Activated T-helper 17 cell treated with anti-CD3 and anti-CD28 coated beads, Interleukin-2, amount 50 U/mL, for 72 hours (primary cell): ENCODE results near the gene SP100. TPM values are rescaled to one million over a fixed set of nuclear protein-coding genes. Genes with fewer than 3 reads are reported as not detected.
"Not testable (repeated sequence)": the region's sequence is repeated elsewhere in the genome, so short reads cannot be mapped to it uniquely, and the experiment has no call there.

Experiments
- ATAC-seq: fragments of 150-1000 bp; cut with Tn5 transposase; replicated peaks from 2 replicates; pipeline ENCODE4 v1.10.0; 2021; ENCODE audit warnings: mild to moderate bottlenecking, moderate library complexity
- H3K27ac Mint-ChIP-seq: one replicate; pipeline ENCODE4 v1.8.0; 2022; ENCODE audit warnings: mixed read lengths
- H3K27me3 Mint-ChIP-seq: one replicate; pipeline ENCODE4 v1.8.0; 2022; ENCODE audit warnings: mixed read lengths
- H3K36me3 Mint-ChIP-seq: one replicate; pipeline ENCODE4 v1.8.0; 2022; ENCODE audit warnings: low read depth, mild to moderate bottlenecking, mixed read lengths
- H3K4me1 Mint-ChIP-seq: one replicate; pipeline ENCODE4 v1.8.0; 2022; ENCODE audit warnings: mixed read lengths
- H3K4me3 Mint-ChIP-seq: one replicate; pipeline ENCODE4 v1.8.0; 2022; ENCODE audit warnings: mild to moderate bottlenecking, mixed read lengths
- H3K9me3 Mint-ChIP-seq: one replicate; pipeline ENCODE4 v1.8.0; 2022; ENCODE audit warnings: mixed read lengths
- total RNA-seq, 2 donors: library from RNA; stranded (reverse); gene quantifications; one replicate each; pipeline ENCODE4 v1.2.3, GENCODE V29; 2022

The SP100 gene
- total RNA-seq, 2 donors from 2014 or later: 131 to 175 TPM

DNA sequence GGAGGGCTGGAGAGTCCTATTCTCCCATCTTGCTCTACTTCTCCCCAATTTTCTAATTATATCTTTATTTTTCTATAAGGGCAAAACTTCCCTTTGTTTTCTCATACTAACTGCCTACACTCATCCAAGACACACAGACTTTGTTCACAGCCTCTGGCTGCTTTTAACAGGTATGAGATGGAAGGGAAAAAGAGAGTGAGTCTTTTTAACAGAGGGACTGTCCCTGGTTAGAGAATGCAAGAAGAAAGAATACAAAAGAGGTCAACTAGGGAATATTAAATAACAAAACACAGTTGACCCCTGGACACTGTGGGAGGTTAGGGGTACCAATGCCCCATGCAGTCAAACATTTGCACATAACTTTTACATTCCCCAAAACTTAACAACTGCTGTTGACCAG is 41.8 kb downstream of the SP100 start:
- peak overlapping the region; percentile 27 for H3K27ac Mint-ChIP-seq
- no peak overlapping the region for H3K4me3 Mint-ChIP-seq

DNA sequence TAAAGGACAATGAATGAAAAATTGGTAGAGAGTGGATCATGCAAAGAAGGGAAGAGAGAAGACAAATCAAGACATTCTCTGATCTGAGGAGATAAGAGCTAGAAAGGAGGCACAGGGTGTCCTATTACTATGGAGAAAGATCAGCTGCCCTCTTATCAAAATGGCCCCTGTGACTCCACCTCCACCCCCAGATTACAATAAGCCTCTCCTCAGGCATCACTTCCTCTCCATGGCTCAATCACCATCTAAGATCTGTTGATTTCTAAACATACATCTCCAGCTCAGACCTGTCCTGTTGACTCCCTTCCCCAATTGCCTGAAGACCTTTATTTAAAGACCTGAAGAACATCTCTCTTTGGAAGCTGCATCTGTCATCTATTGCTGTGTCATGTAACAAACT is 43.2 kb downstream of the SP100 start:
- Mint-ChIP-seq H3K27me3 (no peaks in the 10 kb centered on the region), H3K9me3 (no peaks in the 10 kb centered on the region), H3K4me3 (no peak overlapping the region), H3K27ac (peak overlapping the region; percentile 3), H3K4me1 (peaks cover 38% of the 10 kb centered on the region), H3K36me3 (peaks cover 99% of the 10 kb centered on the region)
- ATAC-seq: no peak

More for the DNA sequence above, 41.8 kb downstream of the SP100 start:
- peak; percentile 7 for ATAC-seq
- Mint-ChIP-seq H3K9me3 (no peaks in the 10 kb centered on the region), H3K36me3 (peaks cover 99% of the 10 kb centered on the region), H3K27me3 (no peaks in the 10 kb centered on the region), H3K4me1 (peaks cover 52% of the 10 kb centered on the region)

DNA sequence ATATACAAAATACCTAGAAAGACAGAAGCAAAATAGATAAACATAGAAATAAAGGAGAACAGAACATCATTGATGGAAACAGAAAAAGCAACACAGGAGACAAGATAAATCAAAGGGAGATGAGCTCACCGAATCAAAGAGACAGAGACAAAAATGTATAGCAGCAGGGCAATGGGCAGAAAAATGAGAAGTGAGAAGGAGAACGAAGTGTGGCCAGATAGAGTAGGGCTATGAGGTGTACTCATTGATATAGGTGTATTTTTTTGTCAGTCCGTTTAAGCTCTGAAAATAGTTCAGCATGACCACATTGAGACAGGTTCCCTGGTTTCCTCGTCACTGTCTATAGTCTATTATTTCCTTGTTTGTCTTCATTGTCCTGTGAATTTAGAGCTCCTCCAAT is 55.1 kb downstream of the SP100 start:
- Mint-ChIP-seq H3K36me3 (peaks cover 96% of the 10 kb centered on the region), H3K27me3 (no peaks in the 10 kb centered on the region), H3K4me1 (peaks cover 24% of the 10 kb centered on the region), H3K4me3 (peak overlapping the region; percentile 53), H3K27ac (peak overlapping the region; percentile 87), H3K9me3 (no peaks in the 10 kb centered on the region)
- ATAC-seq: no peak

DNA sequence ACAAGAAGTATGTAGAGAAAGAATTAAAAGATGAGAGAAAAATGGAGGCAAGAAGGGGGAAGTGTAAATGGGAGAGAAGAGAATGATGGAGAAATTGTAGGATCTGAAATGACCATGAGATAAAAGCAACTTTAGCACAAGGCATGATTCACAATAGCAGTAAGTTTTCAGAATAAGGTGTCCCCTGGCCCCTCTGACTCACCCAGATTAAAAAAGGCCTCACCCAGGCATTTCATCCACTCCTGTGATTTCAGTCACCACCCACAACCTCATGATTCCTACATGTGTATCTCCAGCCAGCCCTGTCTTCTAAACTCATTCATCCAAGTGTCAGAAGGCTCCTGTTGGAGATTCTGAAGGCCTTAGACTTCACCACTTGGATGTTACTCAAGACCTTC is 56.6 kb downstream of the SP100 start:
- H3K4me3 Mint-ChIP-seq: peak overlapping the region; percentile 53
- H3K36me3 Mint-ChIP-seq: peaks cover 94% of the 10 kb centered on the region
- ATAC-seq: peak; percentile 99
- peaks cover 24% of the 10 kb centered on the region for H3K4me1 Mint-ChIP-seq
- H3K27me3 Mint-ChIP-seq: no peaks in the 10 kb centered on the region
- H3K27ac Mint-ChIP-seq: peak overlapping the region; percentile 87
- no peaks in the 10 kb centered on the region for H3K9me3 Mint-ChIP-seq

DNA sequence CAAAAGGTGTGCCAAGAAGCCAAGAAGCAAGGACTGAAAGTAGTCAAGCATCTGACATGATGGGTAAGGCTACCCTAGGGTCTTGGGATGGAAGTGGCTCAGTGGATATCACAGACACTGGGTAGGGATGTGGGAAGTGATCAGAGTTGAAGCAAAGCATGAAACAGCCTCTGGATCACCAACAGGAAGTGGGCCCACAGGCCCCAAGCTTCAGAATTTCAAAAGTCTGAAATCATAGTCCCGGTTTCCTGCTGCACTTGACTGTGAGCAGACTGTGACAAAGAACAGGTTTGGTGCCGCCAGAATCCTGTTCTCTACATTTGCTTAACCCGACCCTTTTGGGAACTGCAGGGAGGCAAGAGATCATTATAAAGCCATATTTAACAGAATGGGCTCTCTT is 57.4 kb downstream of the SP100 start:
- H3K4me1 Mint-ChIP-seq: peaks cover 24% of the 10 kb centered on the region
- peak overlapping the region; percentile 53 for H3K4me3 Mint-ChIP-seq
- peak overlapping the region; percentile 87 for H3K27ac Mint-ChIP-seq
- peaks cover 94% of the 10 kb centered on the region for H3K36me3 Mint-ChIP-seq
- no peaks in the 10 kb centered on the region for H3K9me3 Mint-ChIP-seq
- peak; percentile 37 for ATAC-seq
- no peaks in the 10 kb centered on the region for H3K27me3 Mint-ChIP-seq

GRCh38 chr2:230475143-230475542 is 59.1 kb downstream of the SP100 start:
- Mint-ChIP-seq H3K27me3 (no peaks in the 10 kb centered on the region), H3K4me1 (peaks cover 24% of the 10 kb centered on the region), H3K9me3 (no peaks in the 10 kb centered on the region), H3K27ac (no peak overlapping the region), H3K36me3 (peaks cover 94% of the 10 kb centered on the region), H3K4me3 (no peak overlapping the region)
- ATAC-seq: no peak

- Mint-ChIP-seq H3K36me3 (peaks cover 87% of the 10 kb centered on the region), H3K4me3 (no peak overlapping the region), H3K27me3 (no peaks in the 10 kb centered on the region), H3K9me3 (peaks cover 9% of the 10 kb centered on the region), H3K4me1 (peaks cover 3% of the 10 kb centered on the region), H3K27ac (no peak overlapping the region)
- no peak for ATAC-seq
These were observed 69.9 kb downstream of the SP100 start for GRCh38 chr2:230485801-230486341.

DNA sequence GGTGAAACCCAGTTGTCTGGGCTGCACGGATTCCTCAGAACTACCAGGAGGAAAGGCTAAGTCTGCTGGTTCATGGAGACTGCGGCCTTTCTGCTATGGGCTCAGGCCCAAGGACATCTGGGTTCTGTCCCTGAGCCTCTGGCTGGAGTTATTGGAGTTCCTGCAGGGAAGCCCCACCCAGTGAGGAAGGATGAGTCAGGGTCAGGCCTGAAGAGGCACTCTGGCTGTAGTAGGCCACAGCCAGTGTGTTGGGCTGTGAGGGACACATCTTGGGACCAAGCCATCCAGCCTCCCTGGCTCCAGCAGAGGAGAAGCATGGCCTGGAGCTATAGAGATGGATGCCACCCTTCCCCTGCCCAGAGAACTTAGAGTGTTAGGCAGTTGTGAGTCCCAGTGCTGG is 75.2 kb downstream of the SP100 start:
- H3K4me3 Mint-ChIP-seq, H3K27ac Mint-ChIP-seq, H3K27me3 Mint-ChIP-seq, H3K9me3 Mint-ChIP-seq, ATAC-seq: not testable (repeated sequence)
- Mint-ChIP-seq H3K36me3 (peaks cover 97% of the 10 kb centered on the region), H3K4me1 (peaks cover 15% of the 10 kb centered on the region)

GRCh38 chr2:230492107-230492506 is 76.1 kb downstream of the SP100 start:
- no peak for ATAC-seq
- H3K27ac Mint-ChIP-seq: peak overlapping the region; percentile 53
- H3K9me3 Mint-ChIP-seq: peaks cover 5% of the 10 kb centered on the region
- H3K27me3 Mint-ChIP-seq: no peaks in the 10 kb centered on the region
- no peak overlapping the region for H3K4me3 Mint-ChIP-seq
- peaks cover 97% of the 10 kb centered on the region for H3K36me3 Mint-ChIP-seq
- H3K4me1 Mint-ChIP-seq: peaks cover 15% of the 10 kb centered on the region

DNA sequence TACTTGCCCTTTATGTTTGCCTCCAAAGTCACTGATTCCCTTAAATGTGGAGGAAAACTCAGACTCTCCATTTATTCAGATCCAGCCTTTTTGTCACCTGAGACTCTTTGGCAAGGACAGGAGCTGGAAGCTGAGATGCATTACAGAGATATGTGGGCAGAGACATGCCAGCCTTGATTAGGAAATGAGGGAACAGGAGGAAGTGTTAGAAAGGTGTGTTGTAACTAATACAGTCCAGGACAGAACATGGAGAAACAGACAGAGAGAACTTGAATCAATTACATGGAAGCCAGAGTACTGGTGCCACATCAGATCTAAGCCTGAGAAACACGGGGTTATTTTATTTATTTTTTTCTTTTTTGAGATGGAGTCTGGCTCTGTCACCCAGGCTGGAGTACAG is 79.0 kb downstream of the SP100 start:
- H3K27me3 Mint-ChIP-seq: no peaks in the 10 kb centered on the region
- H3K4me1 Mint-ChIP-seq: peaks cover 17% of the 10 kb centered on the region
- H3K27ac Mint-ChIP-seq: no peak overlapping the region
- peaks cover 97% of the 10 kb centered on the region for H3K36me3 Mint-ChIP-seq
- ATAC-seq: no peak
- no peak overlapping the region for H3K4me3 Mint-ChIP-seq
- H3K9me3 Mint-ChIP-seq: no peaks in the 10 kb centered on the region

DNA sequence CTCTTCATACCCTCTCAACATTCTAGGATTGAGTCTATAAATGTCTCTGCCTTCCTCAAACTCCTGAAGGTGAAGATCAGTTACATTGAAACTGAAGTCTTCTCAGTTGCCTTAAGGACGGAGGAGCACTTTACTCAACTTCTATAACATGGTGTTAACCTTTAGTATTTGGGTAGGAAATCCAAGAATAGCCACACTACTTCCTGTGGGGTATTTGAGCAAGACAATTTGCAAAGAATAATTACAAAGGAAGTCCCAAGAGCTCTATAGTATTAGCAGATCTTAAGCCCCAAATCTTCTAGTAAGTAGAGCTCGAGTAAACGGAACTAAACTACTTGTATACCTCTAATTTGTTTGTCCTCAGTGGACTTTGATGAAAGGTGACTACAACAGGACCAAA is 80.9 kb downstream of the SP100 start:
- Mint-ChIP-seq H3K36me3 (peaks cover 97% of the 10 kb centered on the region), H3K27me3 (no peaks in the 10 kb centered on the region), H3K9me3 (no peaks in the 10 kb centered on the region), H3K4me3 (no peak overlapping the region), H3K27ac (peak overlapping the region; percentile 5), H3K4me1 (peaks cover 14% of the 10 kb centered on the region)
- no peak for ATAC-seq

DNA sequence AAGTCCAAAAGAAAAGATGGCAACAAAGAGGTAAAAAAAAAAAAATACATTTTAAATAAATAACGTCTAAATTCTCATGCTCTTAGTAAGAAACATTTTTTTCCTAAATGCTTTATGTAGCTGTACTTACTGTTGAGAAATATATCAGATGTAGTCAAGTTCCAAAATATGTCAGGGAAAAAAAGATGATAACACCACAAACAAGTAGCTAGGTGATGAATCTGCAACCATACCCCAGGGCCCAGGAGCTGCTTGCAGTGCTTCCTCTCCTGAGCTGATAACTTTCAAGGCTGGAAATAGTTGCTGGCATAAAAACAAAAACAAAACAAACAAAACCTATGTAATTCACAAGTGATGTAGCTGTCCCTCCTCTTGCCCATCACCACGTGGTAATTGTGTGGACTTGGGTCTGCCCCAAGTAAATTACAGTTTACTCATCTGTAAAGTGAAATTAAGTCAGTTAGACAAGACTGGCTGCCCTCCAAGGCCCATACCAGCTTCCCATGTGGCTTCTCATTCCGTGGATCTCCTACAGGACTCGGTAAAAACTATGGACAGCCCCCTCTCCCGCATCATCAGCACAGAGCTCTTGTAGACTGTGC is 82.6 kb downstream of the SP100 start:
- Mint-ChIP-seq H3K9me3 (no peaks in the 10 kb centered on the region), H3K36me3 (peaks cover 100% of the 10 kb centered on the region), H3K4me3 (no peak overlapping the region), H3K4me1 (peaks cover 9% of the 10 kb centered on the region), H3K27ac (no peak overlapping the region), H3K27me3 (no peaks in the 10 kb centered on the region)
- no peak for ATAC-seq

GRCh38 chr2:230502593-230502992 is 86.6 kb downstream of the SP100 start:
- Mint-ChIP-seq H3K9me3 (no peaks in the 10 kb centered on the region), H3K27ac (peak overlapping the region; percentile 58), H3K27me3 (no peaks in the 10 kb centered on the region), H3K36me3 (peaks cover 98% of the 10 kb centered on the region), H3K4me1 (peaks cover 5% of the 10 kb centered on the region), H3K4me3 (no peak overlapping the region)
- no peak for ATAC-seq

DNA sequence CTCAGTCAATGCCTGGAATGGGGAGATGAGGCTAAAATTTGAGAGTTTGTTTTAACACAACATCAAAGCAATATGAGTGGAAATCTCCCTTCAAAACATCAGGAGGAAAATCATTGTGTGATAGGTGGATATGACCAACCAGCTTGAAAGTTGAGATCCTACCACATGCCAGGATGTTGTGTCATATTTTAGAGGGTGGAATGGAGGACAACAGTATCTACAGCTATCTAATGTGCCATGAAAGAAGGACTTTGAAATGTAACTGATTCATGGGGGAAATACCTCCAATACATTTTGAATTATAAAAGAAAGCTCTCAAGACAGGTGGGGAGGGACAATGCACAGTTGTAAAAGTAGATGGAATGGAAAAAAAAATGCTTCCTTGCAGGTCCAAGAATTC is 87.8 kb downstream of the SP100 start:
- Mint-ChIP-seq H3K9me3 (no peaks in the 10 kb centered on the region), H3K27me3 (no peaks in the 10 kb centered on the region), H3K27ac (peak overlapping the region; percentile 31), H3K4me1 (peaks cover 4% of the 10 kb centered on the region), H3K4me3 (no peak overlapping the region), H3K36me3 (peaks cover 98% of the 10 kb centered on the region)
- peak; percentile 51 for ATAC-seq

- Mint-ChIP-seq H3K4me1 (no peaks in the 10 kb centered on the region), H3K27ac (no peak overlapping the region), H3K4me3 (no peak overlapping the region), H3K9me3 (no peaks in the 10 kb centered on the region), H3K27me3 (no peaks in the 10 kb centered on the region), H3K36me3 (peaks cover 97% of the 10 kb centered on the region)
- no peak for ATAC-seq
These were observed 89.2 kb downstream of the SP100 start for GRCh38 chr2:230505162-230505561.
